ENCODE data around the gene RABGAP1L.

- TF ChIP-seq CTCF (conservative IDR thresholded peaks at IDR 0.05; ENCODE audit: low read length) (no peak), EZH2phosphoT487 (IDR thresholded peaks at IDR 0.05; ENCODE audit: borderline replicate concordance) (no peak)
Observed at GRCh38 chr1:174584071-174584470, 424.8 kb downstream of the RABGAP1L start.
